Omental fat pad (tissue), 4 donors: ENCODE data around the gene ANTXR1. TPM values are rescaled to one million over a fixed set of nuclear protein-coding genes. Genes with fewer than 3 reads are reported as not detected.

Experiments
- ATAC-seq: fragments of 150-250 bp; one replicate; pipeline ENCODE4 v1.9.1; 2016; ENCODE audit warnings: mild to moderate bottlenecking, moderate library complexity; ENCODE audit not compliant: low FRiP score
- DNase-seq: peaks from one replicate; pipeline ENCODE4 v3.0.0-alpha.2; 2019; ENCODE audit warnings: low spot score
- total RNA-seq, 4 donors: library from RNA; depleted of rRNA; stranded (reverse); fragments of >200 nt; gene quantifications; one replicate each; pipeline ENCODE4 v1.1.0, GENCODE V29; 2016
- TF ChIP-seq, protein P1 (sequence below), 3 donors: fragments of 450-650 bp; IDR thresholded peaks; one replicate each; pipeline ENCODE4 v1.5.1; 2016 to 2017; ENCODE audit warnings: antibody characterized with exemption in 3 of 3, mild to moderate bottlenecking in 3 of 3, moderate library complexity in 2 of 3

The ANTXR1 gene
- total RNA-seq, 4 donors from 2014 or later: 27.7 to 49.1 (median 37.1) TPM

DNA sequence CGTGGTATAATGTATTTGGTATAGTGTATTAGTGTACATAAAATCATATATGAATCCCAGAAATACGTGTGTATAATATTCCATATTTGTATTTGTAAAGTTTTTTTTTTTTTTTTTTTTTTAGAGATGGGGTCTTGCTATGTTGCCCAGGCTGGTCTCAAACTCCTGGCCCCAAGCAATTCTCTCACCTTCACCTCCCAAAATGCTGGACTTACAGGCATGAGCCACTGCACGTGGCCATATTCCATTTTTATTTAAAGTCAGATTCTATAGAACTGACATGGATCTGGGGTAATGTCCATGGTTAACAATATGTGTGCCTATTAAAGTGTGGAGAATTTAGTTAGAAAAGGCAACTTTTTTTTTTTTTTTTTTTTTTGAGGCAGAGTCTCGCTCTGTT is 71.5 kb downstream of the ANTXR1 start:
- DNase-seq: no peak
- no peak for ATAC-seq
- TF ChIP-seq, protein P1, sequence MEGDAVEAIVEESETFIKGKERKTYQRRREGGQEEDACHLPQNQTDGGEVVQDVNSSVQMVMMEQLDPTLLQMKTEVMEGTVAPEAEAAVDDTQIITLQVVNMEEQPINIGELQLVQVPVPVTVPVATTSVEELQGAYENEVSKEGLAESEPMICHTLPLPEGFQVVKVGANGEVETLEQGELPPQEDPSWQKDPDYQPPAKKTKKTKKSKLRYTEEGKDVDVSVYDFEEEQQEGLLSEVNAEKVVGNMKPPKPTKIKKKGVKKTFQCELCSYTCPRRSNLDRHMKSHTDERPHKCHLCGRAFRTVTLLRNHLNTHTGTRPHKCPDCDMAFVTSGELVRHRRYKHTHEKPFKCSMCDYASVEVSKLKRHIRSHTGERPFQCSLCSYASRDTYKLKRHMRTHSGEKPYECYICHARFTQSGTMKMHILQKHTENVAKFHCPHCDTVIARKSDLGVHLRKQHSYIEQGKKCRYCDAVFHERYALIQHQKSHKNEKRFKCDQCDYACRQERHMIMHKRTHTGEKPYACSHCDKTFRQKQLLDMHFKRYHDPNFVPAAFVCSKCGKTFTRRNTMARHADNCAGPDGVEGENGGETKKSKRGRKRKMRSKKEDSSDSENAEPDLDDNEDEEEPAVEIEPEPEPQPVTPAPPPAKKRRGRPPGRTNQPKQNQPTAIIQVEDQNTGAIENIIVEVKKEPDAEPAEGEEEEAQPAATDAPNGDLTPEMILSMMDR (IDR thresholded peaks at IDR 0.05): no peak

DNA sequence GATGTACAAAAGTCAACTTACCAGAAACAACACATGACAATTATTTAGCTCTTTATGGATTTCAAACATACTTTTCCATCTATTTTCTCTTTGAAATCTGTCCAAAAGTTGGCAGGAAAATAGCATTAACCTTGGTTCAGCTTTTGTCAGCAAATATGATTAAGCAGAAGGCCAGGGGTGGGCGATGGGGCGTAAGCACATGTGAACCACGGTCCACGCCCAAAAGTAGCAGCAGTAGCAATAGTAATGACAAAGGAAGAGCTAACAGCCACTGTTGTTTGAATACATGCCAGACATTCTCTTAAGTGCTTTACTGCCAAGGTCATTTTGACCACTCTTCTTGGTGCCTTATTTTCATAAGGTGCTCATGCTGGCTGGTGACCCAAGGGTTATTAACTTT is 73.5 kb downstream of the ANTXR1 start:
- TF ChIP-seq, protein P1 (IDR thresholded peaks at IDR 0.05): no peak
- ATAC-seq: no peak
- DNase-seq: no peak

DNA sequence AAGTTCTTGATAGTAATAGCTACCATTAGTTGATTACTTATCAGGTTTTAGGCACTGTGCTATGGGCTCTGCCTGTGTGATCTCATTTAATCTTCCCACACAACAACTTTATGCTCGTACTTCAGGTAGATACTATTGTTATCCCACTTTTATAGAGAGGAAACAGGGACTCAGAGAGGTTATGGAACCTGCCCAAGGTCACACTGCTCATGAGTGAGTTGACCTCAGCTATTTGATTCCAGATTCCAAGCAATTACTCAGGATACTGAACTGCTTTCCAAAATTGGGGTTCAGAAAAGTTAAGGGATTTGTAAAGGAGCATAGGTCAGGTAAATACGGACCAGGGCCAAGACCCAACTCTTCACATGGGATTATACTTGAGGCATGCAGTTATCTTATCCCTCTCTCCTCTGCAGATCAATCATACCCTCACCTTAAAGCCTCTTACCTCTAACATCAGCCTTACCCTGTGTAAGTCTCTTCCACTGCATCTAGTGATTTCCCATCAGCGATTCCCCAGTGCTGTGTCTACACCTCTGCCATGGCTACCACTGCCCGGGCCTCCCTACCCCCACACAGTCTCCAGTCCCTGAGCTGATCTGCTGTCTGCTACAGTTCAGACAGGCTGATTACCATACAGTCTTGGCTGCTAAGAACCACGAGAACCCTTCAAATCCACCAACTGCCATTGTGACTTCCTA is 74.4 kb downstream of the ANTXR1 start:
- ATAC-seq: no peak

DNA sequence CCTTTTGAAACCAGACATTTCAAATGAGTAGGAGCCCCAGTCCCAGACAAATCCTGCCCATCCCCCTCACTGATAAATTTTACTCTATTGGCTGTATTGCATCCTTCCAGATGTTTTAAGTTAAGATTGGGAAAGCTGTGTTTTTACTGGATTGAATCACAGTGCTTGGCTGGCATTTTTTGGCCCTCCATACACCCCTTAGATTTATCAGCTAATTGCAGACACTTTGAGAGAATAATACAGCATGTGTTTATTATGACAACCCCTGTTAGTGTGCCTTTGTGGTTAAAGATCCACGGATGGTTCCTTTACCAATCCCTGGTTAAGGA is 74.9 kb downstream of the ANTXR1 start:
- DNase-seq (no peak), ATAC-seq (no peak)
- TF ChIP-seq, protein P1 (IDR thresholded peaks at IDR 0.05): no peak

More for the DNA sequence above, 74.4 kb downstream of the ANTXR1 start:
- TF ChIP-seq, protein P1 (IDR thresholded peaks at IDR 0.05): no peak
- DNase-seq: no peak

DNA sequence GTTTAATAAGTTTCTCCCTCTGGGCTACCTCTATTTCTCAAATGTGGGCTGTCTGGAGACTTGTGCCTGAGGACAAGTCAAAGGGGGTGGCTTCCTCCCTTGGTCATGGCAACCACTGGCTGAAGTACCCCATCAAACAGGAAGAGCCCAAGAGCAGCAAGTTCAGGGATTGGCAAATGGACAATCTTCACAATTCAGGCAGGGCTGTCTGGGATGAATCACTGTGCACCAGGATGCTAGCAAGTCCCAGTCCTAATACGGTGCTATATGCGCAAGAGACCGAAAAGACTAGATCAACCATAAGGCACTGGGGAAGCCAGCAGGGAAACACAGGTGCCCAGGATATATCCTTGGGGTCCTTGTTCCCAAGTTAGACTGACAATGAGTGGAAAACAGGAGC is 75.5 kb downstream of the ANTXR1 start:
- DNase-seq: no peak
- TF ChIP-seq, protein P1 (IDR thresholded peaks at IDR 0.05): no peak
- peak; percentile 56 for ATAC-seq

DNA sequence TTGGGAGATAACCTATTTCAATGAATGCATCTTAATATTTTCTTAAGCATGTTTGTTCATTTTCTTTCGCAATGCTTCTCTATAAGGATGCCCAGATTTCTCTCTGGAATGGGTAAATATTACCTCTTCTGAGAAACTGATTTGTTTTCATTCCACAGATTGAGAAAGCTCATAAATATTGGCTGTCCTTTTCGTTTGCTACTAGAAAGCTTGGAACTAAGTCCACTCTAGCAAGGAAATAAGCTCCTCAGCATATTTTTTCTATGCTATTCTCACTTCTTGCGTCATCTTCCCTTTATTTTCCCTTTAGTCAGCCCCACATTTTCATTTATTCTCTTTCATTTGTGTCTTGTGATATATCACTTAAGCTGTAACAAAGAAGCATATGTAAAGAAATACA is 76.3 kb downstream of the ANTXR1 start:
- TF ChIP-seq, protein P1 (IDR thresholded peaks at IDR 0.05): no peak
- ATAC-seq (peak; percentile 22), DNase-seq (no peak)

DNA sequence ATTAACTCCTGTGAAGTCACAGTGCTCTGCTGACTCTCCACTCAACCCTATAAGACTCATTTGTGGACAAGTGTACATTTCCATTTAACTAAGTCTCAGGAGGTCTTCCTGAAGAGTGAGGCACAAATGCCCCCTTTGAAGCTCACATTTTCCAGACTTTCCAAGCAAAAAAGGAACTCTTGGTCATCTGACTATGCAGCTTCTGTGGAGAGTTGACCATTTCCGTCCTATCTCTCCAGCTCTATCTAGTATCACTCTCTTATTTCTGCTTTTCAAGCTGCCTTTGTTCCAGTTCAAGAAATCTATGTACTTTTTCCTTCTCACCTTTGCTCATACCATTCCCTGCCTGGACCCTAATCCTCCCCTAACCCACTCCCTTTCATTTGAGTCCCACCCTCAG is 77.0 kb downstream of the ANTXR1 start:
- TF ChIP-seq, protein P1 (IDR thresholded peaks at IDR 0.05): no peak
- ATAC-seq (no peak), DNase-seq (no peak)
